ENCODE results near the gene ABHD12B.
"Not testable (repeated sequence)": the region's sequence is repeated elsewhere in the genome, so short reads cannot be mapped to it uniquely, and the experiment has no call there.

The ABHD12B gene

GRCh38 chr14:50897658-50898175 is 25.9 kb downstream of the ABHD12B start:
- Histone ChIP-seq H3K36me3 (ENCODE audit: control insufficient read depth, insufficient read depth, low read length) (peaks cover 24% of the 10 kb centered on the region; the same call in 1 of the 2 replicates), H3K27me3 (ENCODE audit: control insufficient read depth, insufficient read depth, low read length) (no peaks in the 10 kb centered on the region), H3K4me3 (ENCODE audit: low read depth, low read length) (peak overlapping the region; percentile 52), H3K4me1 (ENCODE audit: control insufficient read depth, insufficient read depth, low read length) (peaks cover 30% of the 10 kb centered on the region), H3K9ac (ENCODE audit: low read length) (peak overlapping the region; percentile 81), H3K9me3 (ENCODE audit: control insufficient read depth, insufficient read depth, low read depth, low read length) (no peaks in the 10 kb centered on the region), H3K27ac (ENCODE audit: low read depth, low read length) (peak overlapping the region; percentile 89)

GRCh38 chr14:50901361-50901760 is 29.5 kb downstream of the ABHD12B start:
- Histone ChIP-seq H3K9me3 (ENCODE audit: control insufficient read depth, insufficient read depth, low read depth, low read length) (peaks cover 4% of the 10 kb centered on the region; the same call in 1 of the 2 replicates), H3K4me3 (ENCODE audit: low read depth, low read length) (no peak overlapping the region), H3K4me1 (ENCODE audit: control insufficient read depth, insufficient read depth, low read length) (peaks cover 29% of the 10 kb centered on the region), H3K9ac (ENCODE audit: low read length) (no peak overlapping the region), H3K27me3 (ENCODE audit: control insufficient read depth, insufficient read depth, low read length) (no peaks in the 10 kb centered on the region), H3K27ac (ENCODE audit: low read depth, low read length) (no peak overlapping the region), H3K36me3 (ENCODE audit: control insufficient read depth, insufficient read depth, low read length) (peaks cover 57% of the 10 kb centered on the region)

GRCh38 chr14:50904719-50905118 is 32.9 kb downstream of the ABHD12B start:
- H3K9ac ChIP-seq (ENCODE audit: low read length), result no peak overlapping the region
- no peaks in the 10 kb centered on the region for H3K27me3 ChIP-seq (ENCODE audit: control insufficient read depth, insufficient read depth, low read length)
- no peak overlapping the region for H3K4me3 ChIP-seq (ENCODE audit: low read depth, low read length)
- H3K9me3 ChIP-seq (ENCODE audit: control insufficient read depth, insufficient read depth, low read depth, low read length), result peaks cover 4% of the 10 kb centered on the region; the same call in 1 of the 2 replicates
- H3K4me1 ChIP-seq (ENCODE audit: control insufficient read depth, insufficient read depth, low read length), result peaks cover 14% of the 10 kb centered on the region
- H3K36me3 ChIP-seq (ENCODE audit: control insufficient read depth, insufficient read depth, low read length), result peaks cover 83% of the 10 kb centered on the region
- no peak overlapping the region for H3K27ac ChIP-seq (ENCODE audit: low read depth, low read length)

- H3K27me3 ChIP-seq (ENCODE audit: control insufficient read depth, insufficient read depth, low read length), result no peaks in the 10 kb centered on the region
- H3K9ac ChIP-seq (ENCODE audit: low read length), result no peak overlapping the region
- peaks cover 4% of the 10 kb centered on the region; the same call in 1 of the 2 replicates for H3K9me3 ChIP-seq (ENCODE audit: control insufficient read depth, insufficient read depth, low read depth, low read length)
- H3K4me3 ChIP-seq (ENCODE audit: low read depth, low read length), result no peak overlapping the region
- no peak overlapping the region for H3K27ac ChIP-seq (ENCODE audit: low read depth, low read length)
- H3K36me3 ChIP-seq (ENCODE audit: control insufficient read depth, insufficient read depth, low read length), result peaks cover 88% of the 10 kb centered on the region
- H3K4me1 ChIP-seq (ENCODE audit: control insufficient read depth, insufficient read depth, low read length), result peaks cover 27% of the 10 kb centered on the region
These were observed 34.6 kb downstream of the ABHD12B start for GRCh38 chr14:50906326-50907065.

- Histone ChIP-seq H3K9ac (ENCODE audit: low read length) (peak overlapping the region; percentile 12), H3K36me3 (ENCODE audit: control insufficient read depth, insufficient read depth, low read length) (peaks cover 80% of the 10 kb centered on the region), H3K9me3 (ENCODE audit: control insufficient read depth, insufficient read depth, low read depth, low read length) (no peaks in the 10 kb centered on the region), H3K4me1 (ENCODE audit: control insufficient read depth, insufficient read depth, low read length) (peaks cover 29% of the 10 kb centered on the region), H3K27ac (ENCODE audit: low read depth, low read length) (peak overlapping the region; percentile 24; the same call in 1 of the 2 replicates), H3K27me3 (ENCODE audit: control insufficient read depth, insufficient read depth, low read length) (no peaks in the 10 kb centered on the region), H3K4me3 (ENCODE audit: low read depth, low read length) (no peak overlapping the region)
These were observed 38.9 kb downstream of the ABHD12B start for GRCh38 chr14:50910495-50911420.

- H3K4me1 ChIP-seq (ENCODE audit: control insufficient read depth, insufficient read depth, low read length), result peaks cover 7% of the 10 kb centered on the region; the same call in 1 of the 2 replicates
- no peak overlapping the region for H3K9ac ChIP-seq (ENCODE audit: low read length)
- H3K27ac ChIP-seq (ENCODE audit: low read depth, low read length), result no peak overlapping the region
- H3K27me3 ChIP-seq (ENCODE audit: control insufficient read depth, insufficient read depth, low read length), result no peaks in the 10 kb centered on the region
- no peak overlapping the region for H3K4me3 ChIP-seq (ENCODE audit: low read depth, low read length)
- H3K9me3 ChIP-seq (ENCODE audit: control insufficient read depth, insufficient read depth, low read depth, low read length), result no peaks in the 10 kb centered on the region
- peaks cover 62% of the 10 kb centered on the region for H3K36me3 ChIP-seq (ENCODE audit: control insufficient read depth, insufficient read depth, low read length)
These were observed 45.6 kb downstream of the ABHD12B start for GRCh38 chr14:50917449-50917848.

- H3K27me3 ChIP-seq (ENCODE audit: control insufficient read depth, insufficient read depth, low read length); H3K27ac ChIP-seq (ENCODE audit: low read depth, low read length); H3K9me3 ChIP-seq (ENCODE audit: control insufficient read depth, insufficient read depth, low read depth, low read length); H3K4me1 ChIP-seq (ENCODE audit: control insufficient read depth, insufficient read depth, low read length); H3K9ac ChIP-seq (ENCODE audit: low read length); H3K4me3 ChIP-seq (ENCODE audit: low read depth, low read length): not testable (repeated sequence)
- H3K36me3 ChIP-seq (ENCODE audit: control insufficient read depth, insufficient read depth, low read length), result peaks cover 65% of the 10 kb centered on the region
These were observed 47.7 kb downstream of the ABHD12B start for GRCh38 chr14:50919524-50919923.

- Histone ChIP-seq H3K4me3 (ENCODE audit: low read depth, low read length) (no peak overlapping the region), H3K27ac (ENCODE audit: low read depth, low read length) (no peak overlapping the region), H3K27me3 (ENCODE audit: control insufficient read depth, insufficient read depth, low read length) (no peaks in the 10 kb centered on the region), H3K4me1 (ENCODE audit: control insufficient read depth, insufficient read depth, low read length) (peaks cover 7% of the 10 kb centered on the region; the same call in 1 of the 2 replicates), H3K9ac (ENCODE audit: low read length) (no peak overlapping the region), H3K36me3 (ENCODE audit: control insufficient read depth, insufficient read depth, low read length) (peaks cover 65% of the 10 kb centered on the region), H3K9me3 (ENCODE audit: control insufficient read depth, insufficient read depth, low read depth, low read length) (no peaks in the 10 kb centered on the region)
These were observed 48.8 kb downstream of the ABHD12B start for GRCh38 chr14:50920482-50921230.

- Histone ChIP-seq H3K4me1 (ENCODE audit: control insufficient read depth, insufficient read depth, low read length) (peaks cover 7% of the 10 kb centered on the region; the same call in 1 of the 2 replicates), H3K27ac (ENCODE audit: low read depth, low read length) (no peak overlapping the region), H3K36me3 (ENCODE audit: control insufficient read depth, insufficient read depth, low read length) (peaks cover 51% of the 10 kb centered on the region), H3K9ac (ENCODE audit: low read length) (no peak overlapping the region), H3K27me3 (ENCODE audit: control insufficient read depth, insufficient read depth, low read length) (no peaks in the 10 kb centered on the region), H3K9me3 (ENCODE audit: control insufficient read depth, insufficient read depth, low read depth, low read length) (no peaks in the 10 kb centered on the region), H3K4me3 (ENCODE audit: low read depth, low read length) (no peak overlapping the region)
These were observed 51.0 kb downstream of the ABHD12B start for GRCh38 chr14:50922803-50923202.

GRCh38 chr14:50924236-50924635 is 52.4 kb downstream of the ABHD12B start:
- Histone ChIP-seq H3K36me3 (ENCODE audit: control insufficient read depth, insufficient read depth, low read length) (peaks cover 56% of the 10 kb centered on the region), H3K27ac (ENCODE audit: low read depth, low read length) (no peak overlapping the region), H3K27me3 (ENCODE audit: control insufficient read depth, insufficient read depth, low read length) (no peaks in the 10 kb centered on the region), H3K9me3 (ENCODE audit: control insufficient read depth, insufficient read depth, low read depth, low read length) (no peaks in the 10 kb centered on the region), H3K4me1 (ENCODE audit: control insufficient read depth, insufficient read depth, low read length) (peaks cover 7% of the 10 kb centered on the region; the same call in 1 of the 2 replicates), H3K9ac (ENCODE audit: low read length) (no peak overlapping the region), H3K4me3 (ENCODE audit: low read depth, low read length) (no peak overlapping the region)

All from HUES6 (cell line).